SK-MEL-5 (cell line): ENCODE measurements around the gene SRPRB. TPM values are rescaled to one million over a fixed set of nuclear protein-coding genes. Genes with fewer than 3 reads are reported as not detected.
A peak's percentile ranks its signal among the peaks of the same experiment; 100 is the strongest.

Experiments used
- DNase-seq: peaks from one replicate; pipeline ENCODE4 v3.0.0-alpha.2; 2016; ENCODE audit warnings: low read depth, low spot score
- in situ Hi-C: cut with HindIII; loops from 2 replicates; pipeline ENCODE4 v1.10.0; 2016; ENCODE audit warnings: low sequenced_read_pairs, high pct_unique_total_duplicates, low pct_unique_long_range_greater_than_20kb
- polyA plus RNA-seq, 2 experiments: library from polyadenylated mRNA; depleted of rRNA; stranded (reverse); fragments of >200 nt; gene quantifications; 2 replicates each; pipeline ENCODE4 v1.2.3, GENCODE V29; 2015
- total RNA-seq: library from RNA; depleted of rRNA; stranded (reverse); fragments of >200 nt; shearing (Covaris generic); gene quantifications from 2 replicates; pipeline ENCODE4 v1.2.3, GENCODE V29; 2014; rRNA removed

The SRPRB gene, protein sequence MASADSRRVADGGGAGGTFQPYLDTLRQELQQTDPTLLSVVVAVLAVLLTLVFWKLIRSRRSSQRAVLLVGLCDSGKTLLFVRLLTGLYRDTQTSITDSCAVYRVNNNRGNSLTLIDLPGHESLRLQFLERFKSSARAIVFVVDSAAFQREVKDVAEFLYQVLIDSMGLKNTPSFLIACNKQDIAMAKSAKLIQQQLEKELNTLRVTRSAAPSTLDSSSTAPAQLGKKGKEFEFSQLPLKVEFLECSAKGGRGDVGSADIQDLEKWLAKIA
- total RNA-seq = 93.5 and 95.4 TPM in 2 replicates
- 41.5 and 60.6 TPM in 2 replicates for polyA plus RNA-seq (2015; cell fraction: cytosol; rRNA removed)
- polyA plus RNA-seq (2015; cell fraction: nucleus; rRNA removed) = 22.4 and 27.0 TPM in 2 replicates

DNA sequence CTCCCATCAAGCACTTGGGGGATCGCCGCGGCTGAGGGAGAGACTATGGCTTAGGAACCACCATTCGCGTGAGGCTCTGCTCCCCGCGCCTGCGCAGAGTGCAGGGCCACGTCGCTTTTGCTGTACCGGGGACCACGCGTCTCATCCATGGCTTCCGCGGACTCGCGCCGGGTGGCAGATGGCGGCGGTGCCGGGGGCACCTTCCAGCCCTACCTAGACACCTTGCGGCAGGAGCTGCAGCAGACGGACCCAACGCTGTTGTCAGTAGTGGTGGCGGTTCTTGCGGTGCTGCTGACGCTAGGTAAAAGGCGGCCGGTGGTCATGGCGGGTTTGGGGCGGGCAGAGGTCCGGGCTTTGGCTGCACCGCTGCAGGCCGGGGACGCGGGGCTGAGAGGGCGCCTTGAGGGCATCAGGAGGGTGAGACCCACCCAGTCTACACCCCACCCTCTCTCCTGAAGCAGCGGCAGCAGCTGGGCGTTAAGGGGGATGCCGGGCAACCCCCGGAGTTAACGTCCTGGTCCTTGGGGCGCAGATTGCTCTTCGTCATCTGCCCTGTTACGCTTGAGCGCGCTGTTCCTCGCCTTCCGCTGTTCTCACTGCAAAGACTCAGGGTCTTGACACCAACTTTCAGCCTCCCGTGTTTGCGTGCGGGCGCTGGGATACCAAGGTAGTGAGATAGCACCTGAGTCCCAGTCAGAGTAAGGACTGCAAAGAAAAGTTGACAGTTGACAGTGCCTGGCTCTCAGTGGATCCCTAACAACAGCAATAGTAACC is at the start of gene SRPRB:
SRPRB (plus strand) TSS at position 114 of the 774 bp plus-strand sequence; CDS start at position 148, 34 bp downstream.
- in situ Hi-C loops = no loop called here
- peak; percentile 95 for DNase-seq

DNA sequence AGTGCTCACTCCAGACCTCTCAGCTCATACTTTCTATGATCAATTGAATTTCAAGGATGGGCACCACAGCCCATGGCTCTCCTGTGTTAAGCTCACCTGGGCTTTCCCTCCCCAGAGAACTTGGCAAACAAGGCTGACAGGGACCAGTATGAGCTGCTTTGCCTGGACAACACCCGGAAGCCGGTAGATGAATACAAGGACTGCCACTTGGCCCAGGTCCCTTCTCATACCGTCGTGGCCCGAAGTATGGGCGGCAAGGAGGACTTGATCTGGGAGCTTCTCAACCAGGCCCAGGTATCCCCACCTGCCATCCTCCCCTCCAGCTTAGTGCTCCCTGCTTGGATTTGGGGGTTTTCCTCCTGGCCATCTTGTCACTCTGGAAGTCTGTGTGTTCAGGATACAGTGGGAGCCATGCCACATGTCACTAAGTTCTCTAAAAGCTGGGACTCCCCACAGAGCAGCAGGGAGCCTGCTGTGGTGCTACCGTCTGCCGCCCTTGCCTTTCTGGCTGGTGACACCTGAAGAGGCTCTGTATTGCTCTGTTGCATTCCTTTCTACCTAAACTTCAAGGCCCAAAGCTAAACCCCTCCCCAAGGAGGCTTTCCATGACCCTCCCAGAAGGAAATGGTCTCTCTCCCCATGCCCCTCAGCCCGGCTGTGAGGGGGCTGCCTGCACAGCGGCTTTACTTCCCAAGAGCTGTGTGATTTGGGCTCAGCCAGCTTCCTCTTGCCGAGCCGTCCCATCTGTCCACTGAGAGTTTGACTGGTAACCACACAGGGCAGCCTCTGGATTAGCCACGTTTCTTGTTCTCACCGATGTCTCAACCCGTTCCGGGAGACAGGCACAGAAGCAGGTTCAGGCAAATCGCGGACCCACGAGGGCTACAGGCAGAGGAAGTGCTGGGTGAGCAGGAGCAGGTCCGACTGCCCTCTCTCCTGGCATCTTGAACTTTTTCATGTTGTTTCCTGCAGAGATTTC is 48.6 kb upstream of the SRPRB start:
- in situ Hi-C loops = no loop called here
- no peak for DNase-seq

- in situ Hi-C loops = no loop called here
- no peak for DNase-seq
Measured at GRCh38 chr3:133757701-133758567, 47.7 kb upstream of the SRPRB start.

DNA sequence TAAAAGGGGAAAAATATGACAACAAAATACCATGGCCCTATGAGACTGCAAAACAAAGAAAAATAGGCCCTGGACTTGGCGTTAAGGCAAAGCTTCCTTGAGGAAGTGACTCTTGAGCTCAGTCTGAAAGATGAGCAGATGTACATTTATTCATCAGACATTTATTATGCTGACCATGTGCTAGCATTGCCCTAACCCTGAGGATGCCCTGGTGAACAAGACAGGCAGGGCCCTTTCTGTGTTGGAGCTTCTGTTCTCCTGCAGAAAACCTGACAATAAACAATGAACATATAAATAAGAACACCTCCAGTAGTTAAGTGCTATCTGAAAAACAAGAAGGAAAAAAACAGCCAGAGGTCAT is 47.1 kb upstream of the SRPRB start:
- no peak for DNase-seq

DNA sequence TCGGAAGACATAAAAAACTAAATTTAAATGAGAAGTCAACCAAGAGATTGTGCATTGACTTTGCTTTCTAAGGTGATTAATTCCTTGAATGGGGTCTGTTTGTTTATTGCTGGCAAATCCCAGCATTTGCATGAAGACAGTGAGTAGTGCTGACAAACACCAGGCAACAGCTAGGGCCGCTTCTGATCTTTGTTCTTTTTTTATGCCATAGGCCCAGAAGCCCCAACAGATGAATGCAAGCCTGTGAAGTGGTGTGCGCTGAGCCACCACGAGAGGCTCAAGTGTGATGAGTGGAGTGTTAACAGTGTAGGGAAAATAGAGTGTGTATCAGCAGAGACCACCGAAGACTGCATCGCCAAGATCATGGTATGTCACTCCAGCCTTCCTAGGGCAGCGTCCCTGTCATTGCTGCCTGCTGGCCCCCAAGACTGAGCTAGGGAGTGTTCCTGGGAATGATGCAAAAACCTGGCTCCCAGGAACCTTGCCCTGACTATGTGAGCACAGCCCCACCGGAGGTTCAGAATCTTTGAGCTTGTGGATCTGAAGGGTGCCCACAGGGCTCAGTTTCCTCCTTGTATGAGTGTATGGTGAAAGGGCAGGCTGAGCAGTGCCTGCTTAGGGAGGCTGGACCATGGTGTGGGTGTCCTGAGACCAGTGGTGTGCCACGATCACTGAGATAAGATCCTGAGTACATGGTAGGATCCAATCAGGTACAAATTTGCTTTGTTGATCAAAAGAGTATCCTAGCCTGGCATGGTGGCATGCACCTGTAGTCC is 46.5 kb upstream of the SRPRB start:
- DNase-seq = no peak
- in situ Hi-C loops = no loop called here

More for the DNA sequence above, 47.1 kb upstream of the SRPRB start:
- in situ Hi-C loops = no loop called here

DNA sequence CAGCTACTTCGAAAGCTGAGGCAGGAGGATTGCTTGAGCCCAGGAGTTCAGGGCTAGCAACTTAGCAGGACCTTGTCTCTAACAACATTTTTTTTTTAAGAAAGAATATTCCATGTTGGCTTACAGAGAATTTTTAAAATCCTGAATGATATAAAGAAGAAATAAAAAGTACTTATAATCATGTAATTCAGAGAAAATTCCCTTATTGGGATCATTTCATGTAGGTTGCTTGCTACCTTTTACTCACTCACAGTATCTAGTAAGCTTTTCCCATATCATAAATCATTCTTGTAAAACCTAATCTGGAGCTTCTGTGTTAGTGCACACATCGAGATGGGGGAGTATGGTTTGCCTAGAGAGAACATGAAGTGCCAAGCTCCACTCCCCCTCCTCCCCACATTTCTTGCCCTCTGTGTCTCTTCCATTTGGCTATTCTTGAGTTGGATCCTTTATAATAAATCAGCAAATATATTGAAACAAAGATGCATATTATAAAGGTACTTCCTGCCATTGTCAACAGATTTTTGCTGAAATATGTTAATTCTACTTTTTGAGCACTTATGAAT is 45.8 kb upstream of the SRPRB start:
- in situ Hi-C loops = no loop called here
- DNase-seq = no peak

GRCh38 chr3:133760916-133761315 is 44.7 kb upstream of the SRPRB start:
- no peak for DNase-seq
- in situ Hi-C loops = no loop called here

GRCh38 chr3:133761605-133762484 is 43.8 kb upstream of the SRPRB start:
- in situ Hi-C loops = no loop called here
- DNase-seq = no peak

- in situ Hi-C loops = no loop called here
- DNase-seq = no peak
Measured at GRCh38 chr3:133762539-133762938, 43.1 kb upstream of the SRPRB start.

DNA sequence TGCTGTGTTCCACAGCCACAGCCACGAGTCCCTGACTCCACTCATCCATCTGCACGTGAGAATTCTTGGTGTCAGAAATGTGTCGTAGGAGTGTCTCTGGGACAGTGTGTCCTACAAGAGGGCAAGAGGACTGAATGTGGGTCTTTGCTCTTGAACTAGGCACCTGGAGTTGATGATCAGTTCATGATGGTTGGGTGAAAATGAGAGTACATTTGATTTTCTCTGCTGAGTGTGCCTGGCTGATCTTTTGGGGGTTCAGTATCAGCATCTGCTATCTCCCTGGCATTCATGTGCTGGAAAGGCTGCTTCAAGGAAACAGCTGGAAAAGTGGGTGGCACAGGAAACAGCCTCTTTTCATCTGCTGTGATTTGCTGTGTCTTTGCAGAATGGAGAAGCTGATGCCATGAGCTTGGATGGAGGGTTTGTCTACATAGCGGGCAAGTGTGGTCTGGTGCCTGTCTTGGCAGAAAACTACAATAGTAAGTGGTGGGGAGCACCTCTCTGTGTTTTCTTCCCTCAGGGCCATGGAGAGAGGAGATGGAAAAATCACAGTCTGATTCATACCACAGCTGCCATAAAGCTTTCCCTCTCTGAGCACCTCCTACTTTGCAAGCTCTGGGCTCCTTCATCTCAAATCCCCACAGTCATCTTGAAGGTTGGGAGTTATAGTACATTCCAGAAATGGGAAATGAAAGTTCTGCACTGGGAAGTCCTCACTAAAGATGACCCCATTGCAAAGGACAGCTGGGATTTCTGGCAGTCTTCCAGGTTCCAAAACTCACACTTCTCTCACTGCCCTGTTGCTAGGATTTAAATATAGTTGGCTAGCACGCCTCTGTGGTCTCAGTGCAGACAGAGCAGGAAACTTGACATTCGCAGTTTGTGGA is 41.6 kb upstream of the SRPRB start:
- no peak for DNase-seq
- in situ Hi-C loops = no loop called here

DNA sequence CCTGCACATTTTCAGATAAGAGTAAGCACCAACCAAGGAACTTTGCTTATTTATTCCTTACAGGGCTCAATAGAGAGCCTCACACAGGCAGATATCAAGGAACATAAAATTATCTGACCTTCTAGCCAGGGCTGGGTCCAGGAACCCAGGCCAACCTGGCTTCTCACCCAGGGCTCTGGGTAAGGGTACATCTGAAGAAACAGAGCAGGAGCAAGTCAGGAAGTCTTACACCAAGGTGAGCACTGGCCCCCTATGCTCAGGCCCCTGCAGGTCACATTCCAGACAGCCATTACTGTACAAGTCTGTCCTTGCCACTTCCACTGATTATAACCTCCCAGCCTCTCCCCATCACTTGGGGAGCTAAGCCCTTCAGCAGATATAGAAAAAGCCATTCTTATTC is 40.4 kb upstream of the SRPRB start:
- in situ Hi-C loops = no loop called here
- no peak for DNase-seq

DNA sequence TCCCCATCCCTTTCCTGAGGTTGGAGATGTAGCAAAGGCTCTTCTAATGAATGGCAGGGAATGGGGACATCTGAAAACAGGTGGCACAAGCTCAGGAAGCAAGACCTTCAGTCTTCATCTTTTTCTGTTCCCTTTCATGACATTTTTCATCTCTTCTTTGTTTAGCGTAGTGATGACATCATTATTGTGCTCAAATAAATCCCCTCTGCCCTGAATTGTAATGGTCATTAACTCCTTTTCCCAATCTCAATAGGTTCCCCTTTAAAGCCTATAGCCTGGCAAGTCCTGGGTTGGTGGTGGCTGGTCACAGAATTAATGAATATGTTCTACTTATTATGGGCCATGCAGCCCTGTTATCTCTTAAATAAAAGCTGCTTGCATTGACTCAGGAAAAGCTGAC is 38.0 kb upstream of the SRPRB start:
- no peak for DNase-seq
- in situ Hi-C loops = no loop called here

DNA sequence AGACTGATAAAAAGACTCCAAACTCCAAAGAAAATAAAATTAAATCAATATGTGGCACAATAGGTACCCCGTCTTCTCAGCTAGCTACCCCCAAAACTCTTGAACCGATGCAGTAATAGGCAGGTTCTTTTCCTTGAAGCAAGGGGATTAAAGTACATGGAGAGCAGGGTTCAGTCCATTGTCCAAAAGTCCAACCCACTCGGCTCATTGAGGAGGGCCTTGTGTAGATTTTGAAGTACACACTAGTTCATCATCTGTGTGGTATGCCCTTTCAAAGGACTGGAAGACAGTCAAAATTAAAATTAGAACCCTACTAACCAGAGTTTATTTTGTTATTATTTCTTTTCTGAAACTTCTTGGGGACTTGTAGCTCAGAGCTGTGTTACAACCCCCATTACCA is 36.1 kb upstream of the SRPRB start:
- in situ Hi-C loops = no loop called here
- no peak for DNase-seq

- DNase-seq = no peak
- in situ Hi-C loops = no loop called here
Measured at GRCh38 chr3:133773732-133774131, 31.9 kb upstream of the SRPRB start.
